ENCODE results near the gene GANAB. TPM values are rescaled to one million over a fixed set of nuclear protein-coding genes. Genes with fewer than 3 reads are reported as not detected.

The GANAB gene
- total and polyA plus RNA-seq, 2 of the 13 experiments (the other 11 are each of a cell fraction or from before 2014, with no cell fraction given), result 99.5 to 234 TPM

- TF ChIP-seq HHEX (CRISPR knock-in tag; IDR thresholded peaks at IDR 0.05), result no peak
- peak; percentile 57; the same call in 1 of the 2 replicates for TF ChIP-seq KMT2A (CRISPR knock-in tag; IDR thresholded peaks at IDR 0.05)
- TF ChIP-seq, protein P1, sequence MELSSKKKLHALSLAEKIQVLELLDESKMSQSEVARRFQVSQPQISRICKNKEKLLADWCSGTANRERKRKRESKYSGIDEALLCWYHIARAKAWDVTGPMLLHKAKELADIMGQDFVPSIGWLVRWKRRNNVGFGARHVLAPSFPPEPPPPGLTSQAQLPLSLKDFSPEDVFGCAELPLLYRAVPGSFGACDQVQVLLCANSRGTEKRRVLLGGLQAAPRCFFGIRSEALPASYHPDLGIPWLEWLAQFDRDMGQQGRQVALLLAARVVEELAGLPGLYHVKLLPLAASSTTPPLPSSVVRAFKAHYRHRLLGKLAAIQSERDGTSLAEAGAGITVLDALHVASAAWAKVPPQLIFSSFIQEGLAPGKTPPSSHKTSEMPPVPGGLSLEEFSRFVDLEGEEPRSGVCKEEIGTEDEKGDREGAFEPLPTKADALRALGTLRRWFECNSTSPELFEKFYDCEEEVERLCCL (CRISPR knock-in tag; IDR thresholded peaks at IDR 0.05; ENCODE audit: borderline replicate concordance), result no peak
- TF ChIP-seq ZBTB10 (CRISPR knock-in tag; IDR thresholded peaks at IDR 0.05; ENCODE audit: borderline replicate concordance), result peak; percentile 46; the same call in 1 of the 2 replicates
- peak; percentile 78 for TF ChIP-seq MED1 (CRISPR knock-in tag; IDR thresholded peaks at IDR 0.05)
- 0 out of 2 replicates have a peak, but pooled peaks have one; percentile 67 for TF ChIP-seq FUBP1 (CRISPR knock-in tag; IDR thresholded peaks at IDR 0.05; ENCODE audit: borderline replicate concordance)
- TF ChIP-seq, protein P2, sequence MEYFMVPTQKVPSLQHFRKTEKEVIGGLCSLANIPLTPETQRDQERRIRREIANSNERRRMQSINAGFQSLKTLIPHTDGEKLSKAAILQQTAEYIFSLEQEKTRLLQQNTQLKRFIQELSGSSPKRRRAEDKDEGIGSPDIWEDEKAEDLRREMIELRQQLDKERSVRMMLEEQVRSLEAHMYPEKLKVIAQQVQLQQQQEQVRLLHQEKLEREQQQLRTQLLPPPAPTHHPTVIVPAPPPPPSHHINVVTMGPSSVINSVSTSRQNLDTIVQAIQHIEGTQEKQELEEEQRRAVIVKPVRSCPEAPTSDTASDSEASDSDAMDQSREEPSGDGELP (IDR thresholded peaks at IDR 0.05; ENCODE audit: borderline replicate concordance, low read depth), result peak; percentile 98
- TF ChIP-seq ATF7 (IDR thresholded peaks at IDR 0.05), result peak; percentile 98
- peak; percentile 94 for TF ChIP-seq ATF7 (CRISPR knock-in tag; IDR thresholded peaks at IDR 0.05)
- peak; percentile 97 for TF ChIP-seq ZBTB25 (CRISPR knock-in tag; IDR thresholded peaks at IDR 0.05)
- peak; percentile 98 for TF ChIP-seq KDM2A (CRISPR knock-in tag; IDR thresholded peaks at IDR 0.05; ENCODE audit: borderline replicate concordance, low read depth)
- TF ChIP-seq ZNF44 (CRISPR knock-in tag; IDR thresholded peaks at IDR 0.05), result peak; percentile 94
- no peak for TF ChIP-seq SRSF4 (IDR thresholded peaks at IDR 0.05; ENCODE audit: low read depth, low read length, poor library complexity, severe bottlenecking)
- TF ChIP-seq BRCA1 (CRISPR knock-in tag; IDR thresholded peaks at IDR 0.05), result no peak
- peak; percentile 96 for TF ChIP-seq SALL2 (CRISPR knock-in tag; IDR thresholded peaks at IDR 0.05)
- TF ChIP-seq ZNF335 (CRISPR knock-in tag; IDR thresholded peaks at IDR 0.05), result 0 out of 2 replicates have a peak, but pooled peaks have one; percentile 45
- peak; percentile 87 for TF ChIP-seq GATAD1 (CRISPR knock-in tag; IDR thresholded peaks at IDR 0.05)
- TF ChIP-seq TEAD3 (CRISPR knock-in tag; optimal IDR thresholded peaks at IDR 0.05; ENCODE audit: borderline replicate concordance), result peak; percentile 91
- TF ChIP-seq BATF2 (CRISPR knock-in tag; IDR thresholded peaks at IDR 0.05), result 0 out of 2 replicates have a peak, but pooled peaks have one; percentile 79
- TF ChIP-seq PHF5A (CRISPR knock-in tag; IDR thresholded peaks at IDR 0.05; ENCODE audit: low read depth, unreplicated experiment), result peak; percentile 40
These were observed 24.6 kb downstream of the GANAB start, which contains the start of gene B3GAT3 (continued) for GRCh38 chr11:62621567-62622470.
